Measurements from ENCODE around the gene SRR.

The SRR gene

GRCh38 chr17:2347805-2348685, 44.3 kb downstream of the SRR start:
- DNase-seq: peak; percentile 64

- DNase-seq: no peak
Measured at GRCh38 chr17:2351269-2351668, 47.5 kb downstream of the SRR start.

- DNase-seq: no peak
Measured at GRCh38 chr17:2354311-2354710, 50.6 kb downstream of the SRR start.

- DNase-seq: no peak
Measured at GRCh38 chr17:2357237-2357636, 53.5 kb downstream of the SRR start.

- DNase-seq: no peak
Measured at GRCh38 chr17:2357931-2358434, 54.2 kb downstream of the SRR start.

GRCh38 chr17:2361010-2361760, 57.4 kb downstream of the SRR start:
- DNase-seq: no peak

- no peak for DNase-seq
Measured at GRCh38 chr17:2362016-2362415, 58.3 kb downstream of the SRR start.

- no peak for DNase-seq
Measured at GRCh38 chr17:2362416-2362815, 58.7 kb downstream of the SRR start.

- DNase-seq: no peak
Measured at GRCh38 chr17:2362881-2363280, 59.1 kb downstream of the SRR start.

GRCh38 chr17:2363318-2363717, 59.6 kb downstream of the SRR start:
- DNase-seq: no peak

GRCh38 chr17:2363851-2364762, 60.4 kb downstream of the SRR start:
- DNase-seq: no peak

GRCh38 chr17:2364763-2365116, 61.0 kb downstream of the SRR start:
- no peak for DNase-seq

- no peak for DNase-seq
Measured at GRCh38 chr17:2365132-2365531, 61.4 kb downstream of the SRR start.

- no peak for DNase-seq
Measured at GRCh38 chr17:2366747-2367494, 63.2 kb downstream of the SRR start.

- peak; percentile 68 for DNase-seq
Measured at GRCh38 chr17:2368359-2368758, 64.6 kb downstream of the SRR start.

GRCh38 chr17:2369039-2369438, 65.3 kb downstream of the SRR start:
- no peak for DNase-seq

- DNase-seq: peak; percentile 37
Measured at GRCh38 chr17:2369551-2370210, 65.9 kb downstream of the SRR start.

- no peak for DNase-seq
Measured at GRCh38 chr17:2370211-2370589, 66.5 kb downstream of the SRR start.

- DNase-seq: no peak
Measured at GRCh38 chr17:2371183-2372130, 67.7 kb downstream of the SRR start.

GRCh38 chr17:2372180-2372579, 68.4 kb downstream of the SRR start:
- DNase-seq: no peak

GRCh38 chr17:2372681-2373080, 68.9 kb downstream of the SRR start:
- DNase-seq: no peak

Data from NCI-H1694 treated with DMSO at 0.1 percent for 48 hours (cell line).